Endothelial cell of umbilical vein (primary cell): ENCODE results near the gene POGK. TPM values are rescaled to one million over a fixed set of nuclear protein-coding genes. Genes with fewer than 3 reads are reported as not detected.
"Not testable (repeated sequence)": the region's sequence is repeated elsewhere in the genome, so short reads cannot be mapped to it uniquely, and the experiment has no call there.

Source experiments
- BruUV-seq: library from RNA; stranded (reverse); fragments of 400-500 nt; replicated peaks from 2 replicates; lab custom pipeline; 2021; lab: Mats Ljungman, UMichigan
- CTCF ChIA-PET: fragments of 300-600, 350-600 bp; sonication (Branson Sonifier 250); formaldehyde crosslinking; loops from one replicate; lab custom pipeline; 2021; ENCODE audit warnings: antibody characterized with exemption, inconsistent platforms; lab: Charles Lee
- POLR2A ChIA-PET: fragments of 300-600, 350-600 bp; sonication (Branson Sonifier 250); formaldehyde crosslinking; loops from one replicate; lab custom pipeline; 2021; ENCODE audit warnings: antibody characterized with exemption, inconsistent platforms; lab: Charles Lee
- DNase-seq: peaks from one replicate; pipeline ENCODE4 v3.0.0-alpha.2; 2011; ENCODE audit warnings: low read depth, low spot score
- FAIRE-seq: peaks from 2 replicates; lab custom pipeline; 2011; peaks lifted over from hg19 to GRCh38; lab: Jason Lieb, UNC
- H2AFZ ChIP-seq: 2 replicates; pipeline ENCODE4 v1.6.0; 2012; ENCODE audit warnings: low read depth, low read length, control low read depth, inconsistent platforms
- H3K27ac ChIP-seq: 2 replicates; pipeline ENCODE4 v1.5.1; 2011; ENCODE audit warnings: low read depth, mild to moderate bottlenecking, control low read depth, low read length, moderate library complexity; ENCODE audit not compliant: insufficient read depth
- H3K27me3 ChIP-seq, 2 experiments: 2 replicates each; pipeline versions ENCODE4 v1.6.0 to v1.6.1; 2011; ENCODE audit warnings: low read length in 2 of 2, mixed read lengths in 1 of 2; ENCODE audit not compliant: control insufficient read depth in 2 of 2, insufficient read depth in 2 of 2
- H3K36me3 ChIP-seq, 2 experiments: 2 replicates in 1 of 2; 3 replicates in 1 of 2; pipeline ENCODE4 v1.5.1; 2011; ENCODE audit warnings: low read length in 2 of 2, mild to moderate bottlenecking in 1 of 2, moderate library complexity in 1 of 2; ENCODE audit not compliant: control insufficient read depth in 2 of 2, insufficient read depth in 2 of 2; ENCODE audit errors: extremely low read depth in 1 of 2
- H3K4me1 ChIP-seq: 3 replicates; pipeline ENCODE4 v1.5.1; 2011; ENCODE audit warnings: mild to moderate bottlenecking, low read length; ENCODE audit not compliant: control insufficient read depth, insufficient read depth; ENCODE audit errors: extremely low read depth
- H3K4me2 ChIP-seq: 2 replicates; pipeline ENCODE4 v1.6.1; 2011; ENCODE audit warnings: low read length, control low read depth, mixed read lengths; ENCODE audit not compliant: insufficient read depth
- H3K4me3 ChIP-seq, 3 experiments: fragments of 200-600 bp in 1 of 3; sonication (generic), shearing (Covaris generic) in 1 of 3; replicated peaks in 1 of 3; 2 replicates each; pipeline ENCODE4 v1.5.1; 2011 to 2016; ENCODE audit warnings: control low read depth in 3 of 3, low read length in 3 of 3, mild to moderate bottlenecking in 2 of 3, inconsistent platforms in 1 of 3, low read depth in 1 of 3, moderate library complexity in 1 of 3; ENCODE audit not compliant: insufficient read depth in 1 of 3
- H3K79me2 ChIP-seq: 2 replicates; pipeline ENCODE4 v1.6.0; 2012; ENCODE audit warnings: low read length, inconsistent platforms; ENCODE audit not compliant: control insufficient read depth, insufficient read depth
- H3K9ac ChIP-seq: replicated peaks from 2 replicates; pipeline ENCODE3; 2011; ENCODE audit warnings: low read length, control low read depth; ENCODE audit not compliant: insufficient read depth; ENCODE audit errors: extremely low read depth
- H3K9me1 ChIP-seq: replicated peaks from 3 replicates; pipeline ENCODE4 v1.6.0; 2011; ENCODE audit warnings: mild to moderate bottlenecking, low read length; ENCODE audit not compliant: control insufficient read depth, insufficient read depth; ENCODE audit errors: extremely low read depth
- H3K9me3 ChIP-seq: replicated peaks from 2 replicates; pipeline ENCODE4 v1.5.1; 2012; ENCODE audit warnings: low read length, inconsistent platforms; ENCODE audit not compliant: control insufficient read depth, insufficient read depth
- H4K20me1 ChIP-seq: replicated peaks from 2 replicates; pipeline ENCODE3; 2011; ENCODE audit warnings: mild to moderate bottlenecking, low read length; ENCODE audit not compliant: control insufficient read depth, insufficient read depth; ENCODE audit errors: extremely low read depth
- JUN ChIP-seq: IDR thresholded peaks from 2 replicates; pipeline ENCODE4 v1.6.1; 2011; ENCODE audit warnings: borderline replicate concordance, low read depth; ENCODE audit not compliant: insufficient read length, insufficient read depth
- dilution Hi-C: fragments of 300-500 bp; cut with MboI; formaldehyde crosslinking; loops from one replicate; pipeline ENCODE4 v1.15.0; 2019; ENCODE audit warnings: low sequenced_read_pairs; ENCODE audit not compliant: extremely low pct_ligation_motif_present
- intact Hi-C: fragments of 100-400 bp; cut with micrococcal nuclease; formaldehyde crosslinking; loops from one replicate; pipeline ENCODE4 v1.10.0; 2022
- polyA plus RNA-seq, 4 experiments: library from polyadenylated mRNA; depleted of rRNA in 3 of 4; stranded (reverse) in 3 of 4; unstranded in 1 of 4; fragments of >200 nt; gene quantifications; 2 replicates each; pipeline versions ENCODE4 v1.2.1 to v1.2.3, GENCODE V29; 2011 to 2012; ENCODE audit warnings: missing spikeins in 1 of 4
- total RNA-seq: library from RNA; stranded (reverse); gene quantifications from 2 replicates; pipeline ENCODE4 v1.2.3, GENCODE V29; 2021

POGK gene
- total and polyA plus RNA-seq, 2 donors (not counting 3 experiments of a cell fraction or from before 2014, with no cell fraction given), result 12.5 to 31.8 TPM

- no TSS peak for BruUV-seq
- no peaks in the 10 kb centered on the region for H3K79me2 ChIP-seq
- H3K9me1 ChIP-seq, result no peaks in the 10 kb centered on the region
- H2AFZ ChIP-seq, result no peak overlapping the region
- H3K4me2 ChIP-seq, result no peak overlapping the region
- no peaks in the 10 kb centered on the region for H3K36me3 ChIP-seq
- POLR2A ChIA-PET, result no interaction called here
- H3K4me1 ChIP-seq, result no peaks in the 10 kb centered on the region
- DNase-seq (no peak), FAIRE-seq (no peak)
- no peak overlapping the region for H3K9ac ChIP-seq
- no peak overlapping the region for H3K4me3 ChIP-seq
- no peak overlapping the region for H3K27ac ChIP-seq
- TF ChIP-seq JUN, result no peak
- dilution Hi-C loops (no loop called here), intact Hi-C loops (no loop called here)
- H4K20me1 ChIP-seq, result no peaks in the 10 kb centered on the region
- H3K27me3 ChIP-seq, result peaks cover under 1 to 2% of the 10 kb centered on the region in 2 experiments
- H3K9me3 ChIP-seq, result no peaks in the 10 kb centered on the region
- CTCF ChIA-PET, result no interaction called here
Measured at GRCh38 chr1:166827426-166827825, 11.8 kb upstream of the POGK start.

DNA sequence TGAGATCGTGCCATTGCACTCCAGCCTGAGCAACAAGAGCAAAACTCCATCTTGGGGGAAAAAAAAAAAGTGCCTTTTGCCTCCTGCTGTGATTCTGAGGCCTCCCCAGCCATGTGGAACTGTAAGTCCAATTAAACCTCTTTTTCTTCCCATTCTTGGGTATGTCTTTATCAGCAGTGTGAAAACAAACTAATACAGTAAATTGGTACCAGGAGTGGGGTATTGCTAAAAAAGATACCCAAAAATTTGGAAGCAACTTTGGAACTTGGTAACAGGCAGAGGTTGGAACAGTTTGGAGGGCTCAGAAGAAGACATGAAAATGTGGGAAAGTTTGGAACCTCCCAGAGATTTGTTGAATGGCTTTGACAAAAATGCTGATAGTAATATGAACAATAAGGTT is 9.5 kb upstream of the POGK start:
- H3K36me3 ChIP-seq, dilution Hi-C loops, H3K4me2 ChIP-seq, H3K9ac ChIP-seq, CTCF ChIA-PET, H3K27ac ChIP-seq, H3K9me3 ChIP-seq, H3K79me2 ChIP-seq, DNase-seq, H3K4me1 ChIP-seq, H4K20me1 ChIP-seq, FAIRE-seq, BruUV-seq, POLR2A ChIA-PET, H2AFZ ChIP-seq, intact Hi-C loops, H3K9me1 ChIP-seq, H3K27me3 ChIP-seq, H3K4me3 ChIP-seq: not testable (repeated sequence)
